Prostate gland (tissue), 2 donors: ENCODE data around the gene FRMD6.

Experiments used
- CTCF ChIP-seq, 4 experiments: fragments of 200-600 bp in 2 of 4; fragments of 450-650 bp in 2 of 4; sonication (generic) in 2 of 4; IDR thresholded peaks; 1 replicate in 3 of 4; 2 replicates in 1 of 4; pipeline ENCODE4 v1.5.1; 2016 to 2019; ENCODE audit warnings: antibody characterized with exemption in 4 of 4, mild to moderate bottlenecking in 2 of 4, moderate library complexity in 2 of 4
- POLR2AphosphoS5 ChIP-seq: sonication (generic); formaldehyde crosslinking; IDR thresholded peaks from one replicate; pipeline ENCODE4 v1.6.1; 2017; ENCODE audit warnings: antibody characterized with exemption

DNA sequence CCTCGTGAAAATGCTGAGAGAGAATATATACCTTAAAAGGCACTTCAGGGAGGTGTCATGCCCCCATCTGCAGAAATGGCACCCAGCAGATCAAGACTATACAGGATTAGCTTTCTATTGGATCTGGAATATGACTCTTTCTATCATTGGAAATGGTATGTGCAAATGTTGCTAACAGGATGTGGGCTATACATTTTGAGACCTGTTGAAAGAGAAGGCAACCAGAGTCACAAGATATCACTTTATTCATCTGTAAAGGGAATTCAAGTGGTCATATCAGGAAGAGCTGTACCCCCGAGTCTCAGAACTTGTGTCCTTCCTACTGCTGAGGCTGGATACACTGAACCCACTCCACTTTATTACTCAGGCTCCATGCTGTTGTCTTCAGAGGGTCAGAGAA, 46.1 kb upstream of the FRMD6 start:
- no peak for TF ChIP-seq POLR2AphosphoS5
- no peak for TF ChIP-seq CTCF (IDR thresholded peaks at IDR 0.05)
